IMR-90 (cell line): Measurements from ENCODE around the gene PLA2G4D. TPM values are rescaled to one million over a fixed set of nuclear protein-coding genes. Genes with fewer than 3 reads are reported as not detected.

Source experiments
- ATAC-seq: fragments of 200-7000 bp; cut with Tn5 transposase; 2 replicates; pipeline ENCODE4 v1.9.1; 2020; ENCODE audit warnings: low read depth, mild to moderate bottlenecking, moderate library complexity
- BruUV-seq: library from RNA; stranded (reverse); fragments of 400-500 nt; replicated peaks from 2 replicates; lab custom pipeline; 2021; lab: Mats Ljungman, UMichigan
- CTCF ChIA-PET: fragments of 300-600 bp; formaldehyde crosslinking; extraction: SDS; loops from one replicate; lab custom pipeline; 2021; ENCODE audit warnings: antibody characterized with exemption; lab: Yijun Ruan, JAX
- POLR2A ChIA-PET: fragments of 300-600 bp; sonication (Branson Sonifier 250); formaldehyde crosslinking; loops from one replicate; lab custom pipeline; 2022; ENCODE audit warnings: antibody characterized with exemption; ENCODE audit not compliant: unreplicated experiment; lab: Charles Lee
- DNase-seq: peaks from one replicate; pipeline ENCODE4 v3.0.0; 2013
- H2AFZ ChIP-seq: replicated peaks from 2 replicates; pipeline ENCODE3; 2013; ENCODE audit warnings: low read length, mild to moderate bottlenecking; ENCODE audit not compliant: poor library complexity
- H2AK5ac ChIP-seq: 2 replicates; pipeline ENCODE4 v1.6.1; 2013; ENCODE audit warnings: low read depth, low read length, inconsistent platforms
- H2AK9ac ChIP-seq: replicated peaks from 2 replicates; pipeline ENCODE3; 2013; ENCODE audit warnings: mild to moderate bottlenecking, low read depth, low read length, moderate library complexity; ENCODE audit not compliant: poor library complexity
- H2BK120ac ChIP-seq: 2 replicates; pipeline ENCODE4 v1.6.1; 2013; ENCODE audit warnings: low read depth, low read length, inconsistent platforms
- H2BK15ac ChIP-seq: 3 replicates; pipeline ENCODE4 v1.6.1; 2013; ENCODE audit warnings: low read depth, low read length, inconsistent platforms
- H2BK20ac ChIP-seq: 2 replicates; pipeline ENCODE4 v1.6.1; 2013; ENCODE audit warnings: low read depth, mild to moderate bottlenecking, inconsistent platforms, low read length, moderate library complexity
- H2BK5ac ChIP-seq: 2 replicates; pipeline ENCODE4 v1.6.1; 2013; ENCODE audit warnings: mild to moderate bottlenecking, low read depth, low read length, inconsistent platforms; ENCODE audit not compliant: poor library complexity, severe bottlenecking
- H3K14ac ChIP-seq: replicated peaks from 2 replicates; pipeline ENCODE4 v1.6.1; 2013; ENCODE audit warnings: low read depth, low read length, inconsistent platforms
- H3K18ac ChIP-seq: 2 replicates; pipeline ENCODE4 v1.6.1; 2013; ENCODE audit warnings: low read depth, low read length, control low read depth
- H3K23ac ChIP-seq: 2 replicates; pipeline ENCODE4 v1.6.1; 2013; ENCODE audit warnings: low read depth, low read length, inconsistent platforms
- H3K27ac ChIP-seq: 2 replicates; pipeline ENCODE4 v1.5.1; 2013; ENCODE audit warnings: mild to moderate bottlenecking, control low read depth, low read length; ENCODE audit not compliant: insufficient read depth
- H3K27me3 ChIP-seq: 2 replicates; pipeline ENCODE4 v1.6.1; 2013; ENCODE audit warnings: low read length; ENCODE audit not compliant: control insufficient read depth, insufficient read depth
- H3K36me3 ChIP-seq: 2 replicates; pipeline ENCODE4 v1.6.1; 2013; ENCODE audit warnings: low read length, mixed read lengths; ENCODE audit not compliant: control insufficient read depth, insufficient read depth
- H3K4ac ChIP-seq: 2 replicates; pipeline ENCODE4 v1.6.1; 2013; ENCODE audit warnings: low read depth, low read length, inconsistent platforms
- H3K4me1 ChIP-seq: 2 replicates; pipeline ENCODE4 v1.6.1; 2013; ENCODE audit warnings: low read length, mixed read lengths; ENCODE audit not compliant: control insufficient read depth, insufficient read depth
- H3K4me2 ChIP-seq: 2 replicates; pipeline ENCODE4 v1.6.1; 2013; ENCODE audit warnings: low read depth, mild to moderate bottlenecking, control low read depth, low read length, moderate library complexity
- H3K4me3 ChIP-seq: 2 replicates; pipeline ENCODE4 v1.5.1; 2013; ENCODE audit warnings: low read depth, mild to moderate bottlenecking, control low read depth, low read length, moderate library complexity; ENCODE audit not compliant: insufficient read depth
- H3K56ac ChIP-seq: 2 replicates; pipeline ENCODE4 v1.6.1; 2013; ENCODE audit warnings: low read length, inconsistent platforms; ENCODE audit not compliant: insufficient read depth; ENCODE audit errors: extremely low read depth
- H3K79me1 ChIP-seq, 2 experiments: 2 replicates each; pipeline ENCODE4 v1.6.1; 2013; ENCODE audit warnings: low read length in 2 of 2, inconsistent platforms in 1 of 2, low read depth in 1 of 2
- H3K9ac ChIP-seq: 2 replicates; pipeline ENCODE4 v1.6.1; 2013; ENCODE audit warnings: low read depth, low read length, control low read depth
- H3K9me1 ChIP-seq: 2 replicates; pipeline ENCODE4 v1.6.1; 2013; ENCODE audit warnings: low read length, inconsistent platforms; ENCODE audit not compliant: insufficient read depth
- H3K9me3 ChIP-seq: 2 replicates; pipeline ENCODE4 v1.6.1; 2013; ENCODE audit warnings: low read length; ENCODE audit not compliant: control insufficient read depth, insufficient read depth
- H4K20me1 ChIP-seq: 2 replicates; pipeline ENCODE4 v1.6.1; 2013; ENCODE audit warnings: low read length, inconsistent platforms; ENCODE audit not compliant: insufficient read depth
- H4K5ac ChIP-seq: 2 replicates; pipeline ENCODE4 v1.6.1; 2013; ENCODE audit warnings: mild to moderate bottlenecking, low read depth, low read length, control low read depth
- H4K8ac ChIP-seq, 2 experiments: 2 replicates each; pipeline ENCODE4 v1.6.1; 2013; ENCODE audit warnings: low read depth in 2 of 2, low read length in 2 of 2, control low read depth in 1 of 2, inconsistent platforms in 1 of 2
- H4K91ac ChIP-seq: 2 replicates; pipeline ENCODE4 v1.6.1; 2013; ENCODE audit warnings: low read depth, low read length, inconsistent platforms; ENCODE audit not compliant: insufficient read depth
- BHLHE40 ChIP-seq: fragments of 150-350 bp; IDR thresholded peaks from 2 replicates; pipeline ENCODE4 v1.6.1; 2016; ENCODE audit warnings: mild to moderate bottlenecking, low read depth, low read length
- CEBPB ChIP-seq: IDR thresholded peaks from 2 replicates; pipeline ENCODE4 v1.6.1; 2012; ENCODE audit warnings: low read depth, low read length, improper control_type of control experiment
- CHD1 ChIP-seq: IDR thresholded peaks from 2 replicates; pipeline ENCODE4 v1.6.1; 2012; ENCODE audit warnings: low read depth, low read length, improper control_type of control experiment
- CTCF ChIP-seq: conservative IDR thresholded peaks from 2 replicates; pipeline ENCODE4 v1.5.1; 2012; ENCODE audit warnings: mild to moderate bottlenecking, low read depth, low read length, improper control_type of control experiment
- FOS ChIP-seq: fragments of 150-350 bp; IDR thresholded peaks from 2 replicates; pipeline ENCODE4 v1.6.1; 2016; ENCODE audit warnings: low read depth, low read length
- MAFK ChIP-seq: IDR thresholded peaks from 2 replicates; pipeline ENCODE4 v1.6.1; 2012; ENCODE audit warnings: low read depth, low read length, improper control_type of control experiment
- MAZ ChIP-seq: IDR thresholded peaks from 2 replicates; pipeline ENCODE4 v1.6.1; 2012; ENCODE audit warnings: low read depth, mild to moderate bottlenecking, low read length, improper control_type of control experiment, moderate library complexity, borderline replicate concordance
- MXI1 ChIP-seq: IDR thresholded peaks from 2 replicates; pipeline ENCODE4 v1.6.1; 2012; ENCODE audit warnings: low read depth, mild to moderate bottlenecking, low read length, moderate library complexity, borderline replicate concordance
- NFE2L2 ChIP-seq: fragments of 150-350 bp; IDR thresholded peaks from 2 replicates; pipeline ENCODE4 v1.6.1; 2016; ENCODE audit warnings: low read depth, mild to moderate bottlenecking, low read length
- POLR2A ChIP-seq: IDR thresholded peaks from 2 replicates; pipeline ENCODE4 v1.6.1; 2012; ENCODE audit warnings: mild to moderate bottlenecking, low read depth, low read length
- RAD21 ChIP-seq: IDR thresholded peaks from 2 replicates; pipeline ENCODE4 v1.6.1; 2012; ENCODE audit warnings: low read length, improper control_type of control experiment
- RCOR1 ChIP-seq: IDR thresholded peaks from 2 replicates; pipeline ENCODE4 v1.6.1; 2012; ENCODE audit warnings: mild to moderate bottlenecking, low read length, improper control_type of control experiment; ENCODE audit not compliant: insufficient replicate concordance
- RFX5 ChIP-seq: IDR thresholded peaks from 2 replicates; pipeline ENCODE4 v1.8.0; 2012; ENCODE audit warnings: low read depth, mild to moderate bottlenecking, low read length, moderate library complexity
- SMC3 ChIP-seq: fragments of 150-350 bp; IDR thresholded peaks from 2 replicates; pipeline ENCODE4 v1.6.1; 2016; ENCODE audit warnings: low read depth, mild to moderate bottlenecking, antibody characterized with exemption, low read length, moderate library complexity
- WGBS, 2 experiments: methylation state at CpG; one replicate each; pipeline versions ENCODE4 v1.1.5 to v1.1.7; 2013; ENCODE audit warnings: missing lambda C conversion rate in 2 of 2; ENCODE audit not compliant: insufficient read length in 1 of 2; ENCODE audit errors: extremely low coverage in 2 of 2; 5-methylcytosine and 5-hydroxymethylcytosine counted together
- dilution Hi-C: fragments of 300-500 bp; cut with HindIII; formaldehyde crosslinking; loops from one replicate; pipeline ENCODE4 v1.14.3; 2018; ENCODE audit warnings: low sequenced_read_pairs; ENCODE audit not compliant: unreplicated experiment
- in situ Hi-C: fragments of 300-500 bp; cut with MboI; formaldehyde crosslinking; loops from 3 replicates; pipeline ENCODE4 v1.14.3; 2019; ENCODE audit warnings: low sequenced_read_pairs, inconsistent platforms, mixed read lengths
- intact Hi-C: fragments of 100-400 bp; cut with micrococcal nuclease; formaldehyde crosslinking; loops from 2 replicates; pipeline ENCODE4 v1.10.0; 2022
- polyA plus RNA-seq, 3 experiments: library from polyadenylated mRNA; depleted of rRNA; stranded (reverse); fragments of >200 nt; gene quantifications; 2 replicates each; pipeline ENCODE4 v1.2.3, GENCODE V29; 2012; ENCODE audit warnings: low replicate concordance in 1 of 3
- total RNA-seq: library from RNA; depleted of rRNA; stranded (reverse); fragments of >200 nt; gene quantifications from 2 replicates; pipeline ENCODE4 v1.2.3, GENCODE V29; 2012
- TF ChIP-seq, protein P1 (sequence below): fragments of 150-350 bp; IDR thresholded peaks from 2 replicates; pipeline ENCODE4 v1.6.1; 2016; ENCODE audit warnings: low read depth, mild to moderate bottlenecking, low read length, moderate library complexity, borderline replicate concordance
- TF ChIP-seq, protein P2 (sequence below): fragments of 150-350 bp; IDR thresholded peaks from 2 replicates; pipeline ENCODE4 v1.6.1; 2017; ENCODE audit warnings: mild to moderate bottlenecking, antibody characterized with exemption, low read length, low read depth

The PLA2G4D gene
- total and polyA plus RNA-seq, 2 of the 4 experiments (the other 2 are of a cell fraction), result not detected

- DNase-seq, result no peak
- peaks cover 67% of the 10 kb centered on the region for H3K27me3 ChIP-seq
- no TSS peak for BruUV-seq
These were observed 49.0 kb upstream of the PLA2G4D start for GRCh38 chr15:42143356-42143755.

More at GRCh38 chr15:42143356-42143755, 49.0 kb upstream of the PLA2G4D start:
- ChIA-PET POLR2A (no interaction called here), CTCF (no interaction called here)
- Histone ChIP-seq H3K79me1 (no peaks in the 10 kb centered on the region), H4K91ac (no peak overlapping the region), H3K18ac (no peak overlapping the region), H3K56ac (no peak overlapping the region), H3K9me1 (no peaks in the 10 kb centered on the region), H4K5ac (no peak overlapping the region), H3K4ac (no peak overlapping the region), H2BK20ac (no peak overlapping the region), H4K20me1 (no peaks in the 10 kb centered on the region; the same call in 1 of the 2 replicates), H3K9me3 (peaks cover 3% of the 10 kb centered on the region; the same call in 1 of the 2 replicates), H3K23ac (no peak overlapping the region), H3K36me3 (no peaks in the 10 kb centered on the region), H2AK9ac (no peak overlapping the region), H3K4me2 (no peak overlapping the region), H2BK15ac (no peak overlapping the region), H3K14ac (no peak overlapping the region), H2AFZ (no peak overlapping the region), H3K4me3 (no peak overlapping the region), H2AK5ac (no peak overlapping the region), H3K9ac (no peak overlapping the region), H2BK120ac (no peak overlapping the region), H2BK5ac (no peak overlapping the region), H4K8ac (no peak overlapping the region), H3K4me1 (no peaks in the 10 kb centered on the region), H3K27ac (no peak overlapping the region)
- no peak for ATAC-seq
- TF ChIP-seq MAFK (no peak), NFE2L2 (no peak), RFX5 (no peak), SMC3 (no peak), MXI1 (no peak), MAZ (no peak), RCOR1 (no peak), FOS (no peak), POLR2A (no peak), CTCF (no peak), CEBPB (no peak), BHLHE40 (no peak), CHD1 (no peak), RAD21 (no peak)
- TF ChIP-seq, protein P1, sequence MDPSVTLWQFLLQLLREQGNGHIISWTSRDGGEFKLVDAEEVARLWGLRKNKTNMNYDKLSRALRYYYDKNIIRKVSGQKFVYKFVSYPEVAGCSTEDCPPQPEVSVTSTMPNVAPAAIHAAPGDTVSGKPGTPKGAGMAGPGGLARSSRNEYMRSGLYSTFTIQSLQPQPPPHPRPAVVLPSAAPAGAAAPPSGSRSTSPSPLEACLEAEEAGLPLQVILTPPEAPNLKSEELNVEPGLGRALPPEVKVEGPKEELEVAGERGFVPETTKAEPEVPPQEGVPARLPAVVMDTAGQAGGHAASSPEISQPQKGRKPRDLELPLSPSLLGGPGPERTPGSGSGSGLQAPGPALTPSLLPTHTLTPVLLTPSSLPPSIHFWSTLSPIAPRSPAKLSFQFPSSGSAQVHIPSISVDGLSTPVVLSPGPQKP, result no peak
- TF ChIP-seq, protein P2, sequence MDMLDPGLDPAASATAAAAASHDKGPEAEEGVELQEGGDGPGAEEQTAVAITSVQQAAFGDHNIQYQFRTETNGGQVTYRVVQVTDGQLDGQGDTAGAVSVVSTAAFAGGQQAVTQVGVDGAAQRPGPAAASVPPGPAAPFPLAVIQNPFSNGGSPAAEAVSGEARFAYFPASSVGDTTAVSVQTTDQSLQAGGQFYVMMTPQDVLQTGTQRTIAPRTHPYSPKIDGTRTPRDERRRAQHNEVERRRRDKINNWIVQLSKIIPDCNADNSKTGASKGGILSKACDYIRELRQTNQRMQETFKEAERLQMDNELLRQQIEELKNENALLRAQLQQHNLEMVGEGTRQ, result no peak
- no CpG with 5 or more reads among the region's 4 CpGs for WGBS, 2 experiments
- dilution Hi-C loops, result no loop called here
- in situ Hi-C loops, result no loop called here
- intact Hi-C loops, result no loop called here
